GF-D8 (cell line): ENCODE data around the gene DPYSL5.

Experiments used
- DNase-seq: peaks from one replicate; lab custom pipeline; 2025; lab: John Stamatoyannopoulos, UW

Gene DPYSL5

GRCh38 chr2:26968001-26968400 lies 120.1 kb downstream of the DPYSL5 start:
- DNase-seq: no peak

GRCh38 chr2:26969077-26969844 lies 121.3 kb downstream of the DPYSL5 start:
- DNase-seq: no peak

- no peak for DNase-seq
Measured at GRCh38 chr2:26970244-26970927, 122.5 kb downstream of the DPYSL5 start, which contains the start of gene MAPRE3. TSS of gene MAPRE3 (plus strand) at chr2:26970637. CDS start at chr2:27022219, 51,582 bp downstream.

- no peak for DNase-seq
Measured at GRCh38 chr2:26970928-26971627, 123.1 kb downstream of the DPYSL5 start.

DNA sequence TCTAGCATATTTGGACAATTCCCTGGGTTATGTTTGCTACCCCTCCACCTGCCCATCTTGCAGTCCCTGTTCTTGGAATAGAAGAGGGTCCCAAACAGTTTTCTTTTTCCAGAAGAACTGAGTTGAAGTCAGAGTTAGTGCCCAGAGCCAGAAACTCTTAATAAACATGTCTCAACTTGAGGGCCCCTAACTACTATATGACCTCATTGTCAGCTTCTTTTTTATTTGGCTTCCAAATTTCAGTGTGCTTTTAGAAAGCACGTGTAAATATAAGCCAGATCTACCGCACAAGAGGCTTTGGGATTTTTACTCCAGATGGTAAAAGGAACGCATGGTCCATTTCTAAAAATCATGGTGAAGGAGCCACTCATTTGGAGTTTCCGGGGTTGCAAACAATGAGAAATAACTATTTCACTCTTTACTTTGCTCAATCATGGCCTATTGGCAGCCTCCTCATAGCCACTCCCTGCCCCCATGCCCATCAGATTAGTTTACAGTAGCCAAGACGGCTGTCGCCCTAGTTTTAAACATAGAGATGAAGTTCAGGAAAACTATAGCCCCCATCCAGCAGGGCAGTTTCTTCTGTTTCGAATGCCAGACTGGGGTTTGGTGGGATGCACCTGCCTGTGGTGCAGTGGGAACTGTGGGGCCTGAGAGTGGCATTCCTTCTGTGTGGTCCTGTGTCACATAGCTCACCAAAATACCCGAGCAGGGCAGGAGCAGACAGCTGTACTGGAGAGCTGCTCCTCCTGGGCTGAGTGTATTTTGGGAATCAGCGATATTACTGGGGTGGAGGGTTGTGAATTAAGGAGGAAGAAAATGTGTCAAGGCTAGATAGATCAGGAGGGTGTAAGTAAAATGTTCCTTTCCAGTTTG lies 124.2 kb downstream of the DPYSL5 start:
- DNase-seq: no peak

- no peak for DNase-seq
Measured at GRCh38 chr2:26974352-26974751, 126.4 kb downstream of the DPYSL5 start.

GRCh38 chr2:26975102-26975501 lies 127.2 kb downstream of the DPYSL5 start:
- DNase-seq: no peak

DNA sequence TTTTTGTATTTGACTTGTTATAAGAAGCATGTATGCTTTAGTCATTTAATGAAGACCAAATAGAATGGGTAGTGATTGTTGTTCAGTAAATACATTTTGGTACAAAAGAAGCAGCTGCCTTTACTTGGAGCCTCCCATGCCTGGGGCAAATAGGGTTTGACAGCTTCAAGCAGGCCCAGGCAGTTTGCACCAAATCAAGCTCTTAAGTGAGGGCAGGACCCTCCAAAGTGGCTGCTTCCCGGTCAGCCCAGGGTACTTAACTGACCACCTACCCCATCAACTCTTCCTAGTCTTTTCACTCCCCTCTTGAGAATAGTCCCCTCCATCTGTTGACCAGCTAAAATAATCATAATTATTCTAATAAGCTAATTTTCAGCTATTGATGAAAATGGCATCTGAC lies 127.7 kb downstream of the DPYSL5 start:
- no peak for DNase-seq

- DNase-seq: no peak
Measured at GRCh38 chr2:26976237-26976636, 128.3 kb downstream of the DPYSL5 start.

- DNase-seq: no peak
Measured at GRCh38 chr2:26977012-26977411, 129.1 kb downstream of the DPYSL5 start.

DNA sequence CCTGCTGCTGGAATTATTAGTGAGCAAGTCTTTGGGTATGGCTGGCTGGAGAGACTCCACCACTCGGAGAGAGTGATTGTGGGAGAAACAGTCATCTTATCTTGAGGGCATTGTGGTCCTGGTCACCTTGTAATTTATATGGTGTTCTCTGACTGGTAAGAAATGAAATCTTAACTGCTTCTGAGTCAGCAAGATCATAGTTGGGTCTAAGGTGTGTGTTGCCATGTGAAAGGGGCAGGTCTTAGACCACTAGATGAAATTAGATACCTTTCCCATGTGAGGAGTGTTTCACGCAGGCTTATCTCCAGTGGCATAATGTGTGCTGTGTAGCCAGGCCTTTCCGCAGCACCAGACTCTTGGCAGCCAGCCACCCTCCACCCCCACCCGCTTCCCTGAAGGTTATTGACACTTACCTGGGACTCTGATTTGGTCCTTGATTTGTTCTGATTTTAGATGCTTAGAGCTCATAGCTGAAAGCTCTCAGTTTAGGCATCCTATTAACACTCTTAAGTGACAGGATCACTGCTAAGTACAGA lies 130.2 kb downstream of the DPYSL5 start:
- DNase-seq: no peak

- no peak for DNase-seq
Measured at GRCh38 chr2:26979741-26980140, 131.8 kb downstream of the DPYSL5 start.

- no peak for DNase-seq
Measured at GRCh38 chr2:26980971-26981370, 133.0 kb downstream of the DPYSL5 start.

DNA sequence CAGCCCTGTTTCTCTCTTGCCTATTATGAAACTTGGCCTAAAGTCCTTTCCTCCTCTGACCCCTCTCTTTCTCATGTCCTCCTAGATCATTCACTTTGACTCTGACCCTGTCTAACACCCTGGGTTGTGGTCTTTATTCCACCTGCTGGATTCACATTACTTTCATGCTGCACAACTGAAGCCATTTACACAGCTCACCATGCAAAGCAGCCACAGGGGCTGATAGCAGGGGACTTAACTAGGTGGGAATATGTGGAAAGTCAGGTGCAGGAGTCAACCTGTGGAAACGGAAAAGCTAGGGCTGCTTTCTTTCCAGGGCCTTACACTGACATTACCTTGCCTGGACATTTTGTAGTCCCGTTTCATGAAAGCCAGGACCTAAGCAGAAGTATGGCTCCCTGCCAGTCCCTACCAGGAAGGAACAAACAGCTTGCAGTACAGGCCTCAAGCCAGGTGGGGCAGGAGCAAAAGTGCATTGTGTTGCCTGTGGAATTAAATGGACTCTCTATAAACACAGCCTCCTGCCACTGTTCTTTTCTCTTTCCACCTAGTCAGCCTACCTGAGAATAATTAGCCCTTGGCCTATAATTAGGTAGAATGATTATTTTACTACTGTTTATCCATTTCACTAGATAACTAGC lies 134.3 kb downstream of the DPYSL5 start:
- peak; percentile 4 for DNase-seq

- DNase-seq: no peak
Measured at GRCh38 chr2:26983746-26984145, 135.8 kb downstream of the DPYSL5 start.

- DNase-seq: no peak
Measured at GRCh38 chr2:26985807-26986206, 137.9 kb downstream of the DPYSL5 start.

GRCh38 chr2:26986576-26986975 lies 138.6 kb downstream of the DPYSL5 start:
- DNase-seq: no peak

DNA sequence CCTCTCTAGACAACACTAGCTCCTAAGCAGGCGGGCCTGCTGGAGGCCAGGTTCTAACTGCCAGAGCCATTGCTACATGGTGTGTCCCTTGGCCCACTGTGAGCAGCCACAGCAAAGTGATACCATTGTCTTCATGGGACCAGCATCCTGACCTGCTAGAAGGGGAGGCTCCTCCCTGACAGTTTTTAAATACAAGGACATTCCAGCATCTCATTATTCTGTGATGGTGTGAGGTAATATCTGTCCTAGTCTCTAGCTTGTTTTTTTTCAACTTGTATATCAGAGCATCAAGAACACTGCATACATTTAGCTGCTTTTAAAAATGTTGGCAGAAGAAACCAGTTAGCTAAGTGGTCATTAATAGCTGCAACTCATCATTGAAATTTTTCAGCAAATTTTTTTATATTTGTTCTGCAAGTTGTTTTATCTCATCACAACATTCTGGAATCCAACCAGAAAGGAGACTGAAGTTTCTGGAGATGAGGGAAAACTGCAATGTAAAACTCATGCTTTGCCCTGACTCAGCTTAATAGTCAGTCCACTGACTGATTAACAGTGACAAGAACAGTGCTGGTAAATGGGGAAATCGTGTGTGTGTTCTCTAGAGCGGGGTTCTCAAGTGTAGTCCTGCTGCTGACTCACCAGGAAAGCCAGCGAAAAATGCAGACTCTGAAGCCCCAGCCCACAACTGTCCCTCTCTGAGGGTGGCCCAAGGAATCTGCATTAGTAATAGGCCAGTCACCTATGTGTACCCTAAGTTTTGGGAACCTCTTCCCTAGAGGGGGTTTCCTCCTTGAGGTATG lies 140.3 kb downstream of the DPYSL5 start:
- no peak for DNase-seq

DNA sequence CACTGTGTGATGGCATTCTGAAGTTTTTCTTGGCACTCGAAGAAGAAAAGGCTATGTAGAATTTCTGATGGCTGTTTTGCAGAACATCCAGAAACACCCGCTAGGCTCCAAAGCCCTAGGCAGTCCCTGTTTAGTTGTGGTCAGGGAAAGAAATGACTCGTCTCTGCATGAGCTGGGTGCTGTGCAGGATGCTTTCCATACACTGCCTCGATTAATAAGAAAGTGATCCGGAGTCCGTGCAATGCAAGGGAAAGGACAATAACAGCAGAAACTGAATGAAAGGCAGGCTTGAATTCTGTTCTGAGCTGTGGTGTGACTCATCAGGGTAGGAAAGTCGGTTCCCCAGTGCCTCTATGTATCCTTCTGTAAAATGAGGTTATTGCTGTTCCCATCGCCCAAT lies 141.2 kb downstream of the DPYSL5 start:
- no peak for DNase-seq

- DNase-seq: no peak
Measured at GRCh38 chr2:26991717-26992116, 143.8 kb downstream of the DPYSL5 start.
